H1 (cell line): Measurements from ENCODE around the gene SH2D5. TPM values are rescaled to one million over a fixed set of nuclear protein-coding genes. Genes with fewer than 3 reads are reported as not detected.

ENCODE experiments used
- CTCF ChIA-PET: fragments of 300-600 bp; sonication (Branson Sonifier 250); formaldehyde crosslinking; loops from one replicate; lab custom pipeline; 2021; ENCODE audit not compliant: partially characterized antibody; lab: Charles Lee
- POLR2A ChIA-PET: fragments of 300-600 bp; sonication (Branson Sonifier 250); formaldehyde crosslinking; loops from one replicate; lab custom pipeline; 2021; ENCODE audit warnings: inconsistent platforms; ENCODE audit not compliant: partially characterized antibody; lab: Charles Lee
- DNase-seq, 2 experiments: peaks; one replicate each; pipeline versions ENCODE4 v3.0.0 to v3.0.0-alpha.2; 2010 to 2022; ENCODE audit warnings: low spot score in 2 of 2, low read depth in 1 of 2, mixed read lengths in 1 of 2
- FAIRE-seq: peaks from 2 replicates; lab custom pipeline; 2011; peaks lifted over from hg19 to GRCh38; lab: Jason Lieb, UNC
- H2AFZ ChIP-seq: 2 replicates; pipeline ENCODE4 v1.8.1; 2012; ENCODE audit warnings: low read length, inconsistent platforms
- H2AK5ac ChIP-seq: 2 replicates; pipeline ENCODE4 v1.6.1; 2013; ENCODE audit warnings: low read depth, low read length
- H2BK120ac ChIP-seq: replicated peaks from 2 replicates; pipeline ENCODE3; 2013; ENCODE audit warnings: low read depth, low read length, inconsistent platforms
- H2BK12ac ChIP-seq: 2 replicates; pipeline ENCODE4 v1.6.1; 2013; ENCODE audit warnings: low read depth, low read length
- H2BK15ac ChIP-seq: 2 replicates; pipeline ENCODE4 v1.6.1; 2013; ENCODE audit warnings: low read length
- H2BK20ac ChIP-seq: 2 replicates; pipeline ENCODE4 v1.6.1; 2013; ENCODE audit warnings: low read length
- H2BK5ac ChIP-seq: 2 replicates; pipeline ENCODE4 v1.6.1; 2013; ENCODE audit warnings: low read depth, low read length
- H3K14ac ChIP-seq: 2 replicates; pipeline ENCODE4 v1.6.1; 2013; ENCODE audit warnings: inconsistent platforms; ENCODE audit not compliant: insufficient read length
- H3K18ac ChIP-seq: 2 replicates; pipeline ENCODE4 v1.6.1; 2013; ENCODE audit warnings: low read length; ENCODE audit errors: extremely low read depth
- H3K23ac ChIP-seq: 2 replicates; pipeline ENCODE4 v1.6.1; 2013; ENCODE audit warnings: inconsistent platforms; ENCODE audit not compliant: insufficient read length
- H3K23me2 ChIP-seq: 2 replicates; pipeline ENCODE4 v1.6.1; 2013; ENCODE audit warnings: low read depth, low read length
- H3K27ac ChIP-seq: 2 replicates; pipeline ENCODE4 v1.6.1; 2011; ENCODE audit warnings: low read depth, low read length, inconsistent platforms
- H3K27me3 ChIP-seq, 4 experiments: replicated peaks in 1 of 4; 1 replicate in 1 of 4; 2 replicates in 3 of 4; pipeline versions ENCODE4 v1.6.1 to v1.8.1; 2011 to 2013; ENCODE audit warnings: low read length in 3 of 4, mild to moderate bottlenecking in 3 of 4, inconsistent platforms in 2 of 4, mixed read lengths in 2 of 4, moderate library complexity in 1 of 4; ENCODE audit not compliant: control insufficient read depth in 3 of 4, insufficient read depth in 3 of 4; ENCODE audit errors: extremely low read depth in 1 of 4
- H3K36me3 ChIP-seq, 4 experiments: 2 replicates each; pipeline versions ENCODE4 v1.6.1 to v1.8.1; 2011 to 2013; ENCODE audit warnings: mild to moderate bottlenecking in 4 of 4, low read length in 3 of 4, moderate library complexity in 2 of 4, control low read depth in 1 of 4, inconsistent platforms in 1 of 4; ENCODE audit not compliant: insufficient read depth in 4 of 4, control insufficient read depth in 2 of 4
- H3K4ac ChIP-seq: replicated peaks from 2 replicates; pipeline ENCODE3; 2013; ENCODE audit warnings: low read length, low read depth, mixed read lengths, inconsistent platforms; ENCODE audit not compliant: insufficient read length
- H3K4me1 ChIP-seq, 4 experiments: replicated peaks in 1 of 4; 1 replicate in 1 of 4; 2 replicates in 3 of 4; pipeline versions ENCODE4 v1.6.1 to v1.8.1; 2011 to 2013; ENCODE audit warnings: low read length in 3 of 4, inconsistent platforms in 2 of 4, mixed read lengths in 1 of 4; ENCODE audit not compliant: insufficient read depth in 4 of 4, control insufficient read depth in 3 of 4
- H3K4me2 ChIP-seq, 2 experiments: 2 replicates each; pipeline versions ENCODE4 v1.6.1 to v1.8.1; 2011 to 2013; ENCODE audit warnings: low read depth in 2 of 2, low read length in 2 of 2, control low read depth in 1 of 2, inconsistent platforms in 1 of 2, mild to moderate bottlenecking in 1 of 2; ENCODE audit not compliant: insufficient read depth in 1 of 2
- H3K4me3 ChIP-seq, 4 experiments: fragments of 200-600, 300-600 bp in 1 of 4; sonication (generic), shearing (Covaris generic), sonication (Bioruptor Twin) in 1 of 4; 2 replicates each; pipeline versions ENCODE4 v1.5.1 to v1.8.1; 2011 to 2016; ENCODE audit warnings: low read length in 4 of 4, low read depth in 3 of 4, control low read depth in 2 of 4, inconsistent platforms in 2 of 4, mild to moderate bottlenecking in 2 of 4, mixed read lengths in 1 of 4, moderate library complexity in 1 of 4; ENCODE audit not compliant: insufficient read depth in 2 of 4; ENCODE audit errors: extremely low read depth in 1 of 4
- H3K56ac ChIP-seq: replicated peaks from 2 replicates; pipeline ENCODE3; 2013; ENCODE audit warnings: low read depth, mild to moderate bottlenecking, mixed read lengths, low read length, inconsistent platforms; ENCODE audit not compliant: insufficient read length
- H3K79me1 ChIP-seq: 2 replicates; pipeline ENCODE4 v1.6.1; 2013; ENCODE audit warnings: low read depth, low read length, control low read depth
- H3K79me2 ChIP-seq, 2 experiments: 2 replicates each; pipeline versions ENCODE4 v1.6.1 to v1.8.1; 2012 to 2013; ENCODE audit warnings: low read length in 2 of 2, mild to moderate bottlenecking in 2 of 2, inconsistent platforms in 1 of 2; ENCODE audit not compliant: insufficient read depth in 2 of 2, control insufficient read depth in 1 of 2
- H3K9ac ChIP-seq, 4 experiments: replicated peaks in 1 of 4; 1 replicate in 1 of 4; 2 replicates in 3 of 4; pipeline versions ENCODE4 v1.6.1 to v1.8.1; 2011 to 2013; ENCODE audit warnings: low read depth in 3 of 4, low read length in 3 of 4, control low read depth in 2 of 4, mild to moderate bottlenecking in 2 of 4, moderate library complexity in 2 of 4, inconsistent platforms in 1 of 4; ENCODE audit errors: extremely low read depth in 1 of 4
- H3K9me3 ChIP-seq, 2 experiments: 2 replicates each; pipeline versions ENCODE4 v1.6.1 to v1.8.1; 2012 to 2013; ENCODE audit warnings: mild to moderate bottlenecking in 2 of 2, moderate library complexity in 2 of 2, control low read depth in 1 of 2, inconsistent platforms in 1 of 2, low read depth in 1 of 2, low read length in 1 of 2, mixed read lengths in 1 of 2; ENCODE audit not compliant: insufficient read depth in 2 of 2
- H4K20me1 ChIP-seq, 2 experiments: replicated peaks in 1 of 2; 2 replicates each; pipeline versions ENCODE3 to v1.8.1; 2011 to 2013; ENCODE audit warnings: inconsistent platforms in 2 of 2, low read length in 2 of 2, mild to moderate bottlenecking in 1 of 2; ENCODE audit not compliant: insufficient read depth in 2 of 2, control insufficient read depth in 1 of 2
- H4K5ac ChIP-seq: 2 replicates; pipeline ENCODE4 v1.6.1; 2013; ENCODE audit warnings: low read length, low read depth, mixed read lengths, inconsistent platforms; ENCODE audit not compliant: insufficient read length
- H4K8ac ChIP-seq: 2 replicates; pipeline ENCODE4 v1.8.0; 2013; ENCODE audit warnings: mild to moderate bottlenecking, moderate library complexity, low read length, inconsistent platforms; ENCODE audit not compliant: insufficient read depth; ENCODE audit errors: extremely low read depth
- H4K91ac ChIP-seq: replicated peaks from 2 replicates; pipeline ENCODE3; 2013; ENCODE audit warnings: low read length, mixed read lengths, inconsistent platforms; ENCODE audit not compliant: insufficient read length
- ASH2L ChIP-seq: fragments of 200-600, 300-600 bp; sonication (generic); IDR thresholded peaks from one replicate; pipeline ENCODE4 v1.7.1; 2017; ENCODE audit warnings: low read length
- BACH1 ChIP-seq: IDR thresholded peaks from 2 replicates; pipeline ENCODE4 v1.6.1; 2012; ENCODE audit warnings: low read length, improper control_type of control experiment
- GABPA ChIP-seq: IDR thresholded peaks from 2 replicates; pipeline ENCODE4 v1.6.1; 2011; ENCODE audit warnings: mild to moderate bottlenecking, low read length, moderate library complexity, borderline replicate concordance; ENCODE audit not compliant: insufficient read depth
- NANOG ChIP-seq: IDR thresholded peaks from 2 replicates; pipeline ENCODE4 v1.6.1; 2011; ENCODE audit warnings: low read length, low read depth, mild to moderate bottlenecking, inconsistent platforms; ENCODE audit not compliant: insufficient read depth, poor library complexity, severe bottlenecking
- PHF8 ChIP-seq: fragments of 200-600 bp; sonication (generic); conservative IDR thresholded peaks from 2 replicates; pipeline ENCODE4 v1.7.1; 2012; ENCODE audit warnings: low read depth, mild to moderate bottlenecking, inconsistent platforms, low read length, moderate library complexity
- POU5F1 ChIP-seq: IDR thresholded peaks from 2 replicates; pipeline ENCODE4 v1.6.1; 2011; ENCODE audit warnings: low read depth, mild to moderate bottlenecking, low read length, moderate library complexity
- RFX5 ChIP-seq: IDR thresholded peaks from 2 replicates; pipeline ENCODE4 v1.6.1; 2011; ENCODE audit warnings: low read depth, low read length, improper control_type of control experiment, borderline replicate concordance
- SAP30 ChIP-seq: fragments of 300-600 bp; sonication (generic); IDR thresholded peaks from 2 replicates; pipeline ENCODE4 v1.7.1; 2012; ENCODE audit warnings: low read length, moderate library complexity, mild to moderate bottlenecking, inconsistent platforms; ENCODE audit not compliant: insufficient read depth, insufficient replicate concordance
- SIRT6 ChIP-seq: IDR thresholded peaks from one replicate; pipeline ENCODE4 v1.7.1; 2012; ENCODE audit warnings: low read length, inconsistent platforms
- SIX5 ChIP-seq: IDR thresholded peaks from 2 replicates; pipeline ENCODE4 v1.6.1; 2011; ENCODE audit warnings: mild to moderate bottlenecking, low read depth, low read length
- WGBS, 2 experiments: shearing (Covaris generic) in 1 of 2; methylation state at CpG; one replicate each; pipeline versions ENCODE4 v1.1.6 to v1.1.7; 2013 to 2015; ENCODE audit warnings: low lambda C conversion rate in 2 of 2, mixed read lengths in 2 of 2, inconsistent platforms in 1 of 2, low coverage in 1 of 2, missing lambda C conversion rate in 1 of 2; ENCODE audit not compliant: insufficient replicate concordance in 2 of 2, insufficient coverage in 1 of 2, insufficient read length in 1 of 2; ENCODE audit errors: extremely low coverage in 1 of 2, missing lambda C conversion rate in 1 of 2; 5-methylcytosine and 5-hydroxymethylcytosine counted together
- polyA plus RNA-seq, 7 experiments: library from polyadenylated mRNA; depleted of rRNA in 3 of 7; stranded (reverse) in 5 of 7; unstranded in 2 of 7; fragments of >200 nt in 5 of 7; fragments of 200-250 nt in 2 of 7; gene quantifications; 1 replicate in 5 of 7; 2 replicates in 1 of 7; 4 replicates in 1 of 7; pipeline versions ENCODE4 v1.2.1 to v1.2.3, GENCODE V29; 2011 to 2013; ENCODE audit warnings: missing spikeins in 2 of 7, mixed read lengths in 2 of 7
- total RNA-seq: library from RNA; stranded (reverse); fragmentation: NEBNext Ultra II Directional; extraction: Animal tissue kit (Norgen Biotek cat#: 25700); gene quantifications from 2 replicates; pipeline ENCODE4 v1.2.1, GENCODE V29; 2021
- TF ChIP-seq, protein P1 (sequence below): IDR thresholded peaks from 2 replicates; pipeline ENCODE4 v1.6.1; 2011; ENCODE audit warnings: low read length, improper control_type of control experiment

The SH2D5 gene
- total and polyA plus RNA-seq, 2 of the 8 experiments (the other 6 are each of a cell fraction or from before 2014, with no cell fraction given): 13.2 to 18.4 TPM

DNA sequence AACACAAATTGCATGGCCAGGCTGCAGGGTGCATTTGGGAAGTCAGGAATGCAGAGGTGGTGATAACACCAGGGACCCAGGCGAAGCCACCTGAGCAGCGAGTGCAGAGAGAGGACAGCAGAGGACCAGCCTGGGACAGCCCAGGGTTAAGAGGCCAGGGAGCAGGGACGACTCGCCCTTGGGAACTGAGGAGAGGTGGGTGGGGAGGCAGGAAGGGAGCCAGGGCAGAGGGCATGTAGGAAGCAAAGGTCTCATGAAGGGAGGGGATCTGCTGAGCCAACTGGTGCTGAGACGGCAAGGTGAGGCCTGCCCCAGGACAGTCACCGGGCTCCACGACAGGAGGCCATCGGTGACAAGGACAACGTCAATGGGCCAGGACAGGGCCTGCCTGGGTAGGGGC lies 31.1 kb downstream of the SH2D5 start:
- POLR2A ChIA-PET: interaction anchor here (0.9 kb wide), 1 partner anchor 482 kb away, joined by 3 read pairs; no protein-coding TSS in a partner anchor
- TF ChIP-seq NANOG (no peak), POU5F1 (no peak), SIRT6 (no peak), SAP30 (no peak), PHF8 (no peak), RFX5 (no peak), BACH1 (no peak), SIX5 (no peak), ASH2L (no peak), GABPA (no peak)
- TF ChIP-seq, protein P1, sequence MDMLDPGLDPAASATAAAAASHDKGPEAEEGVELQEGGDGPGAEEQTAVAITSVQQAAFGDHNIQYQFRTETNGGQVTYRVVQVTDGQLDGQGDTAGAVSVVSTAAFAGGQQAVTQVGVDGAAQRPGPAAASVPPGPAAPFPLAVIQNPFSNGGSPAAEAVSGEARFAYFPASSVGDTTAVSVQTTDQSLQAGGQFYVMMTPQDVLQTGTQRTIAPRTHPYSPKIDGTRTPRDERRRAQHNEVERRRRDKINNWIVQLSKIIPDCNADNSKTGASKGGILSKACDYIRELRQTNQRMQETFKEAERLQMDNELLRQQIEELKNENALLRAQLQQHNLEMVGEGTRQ: no peak

More for the DNA sequence above, 31.1 kb downstream of the SH2D5 start:
- Histone ChIP-seq H4K5ac (no peak overlapping the region), H3K27ac (no peak overlapping the region), H4K8ac (no peak overlapping the region), H2BK15ac (no peak overlapping the region), H2AFZ (no peak overlapping the region), H3K9me3 (no peaks in the 10 kb centered on the region), H3K4me1 (peaks cover 0 to 6% (median 2%) of the 10 kb centered on the region in 4 experiments; a peak in 3 of 7 replicates), H3K4ac (no peak overlapping the region), H2AK5ac (no peak overlapping the region), H2BK120ac (no peak overlapping the region), H4K20me1 (peaks cover 0 to 14% of the 10 kb centered on the region in 2 experiments), H2BK20ac (no peak overlapping the region), H3K56ac (no peak overlapping the region), H3K79me1 (no peaks in the 10 kb centered on the region), H3K79me2 (no peaks in the 10 kb centered on the region), H3K27me3 (no peaks in the 10 kb centered on the region), H3K23me2 (peaks cover 12% of the 10 kb centered on the region; the same call in 1 of the 2 replicates), H3K4me3 (no peak overlapping the region), H3K4me2 (no peak overlapping the region), H3K9ac (no peak overlapping the region), H3K36me3 (no peaks in the 10 kb centered on the region; a peak in 2 of 8 replicates), H3K23ac (no peak overlapping the region), H3K18ac (no peak overlapping the region), H2BK5ac (no peak overlapping the region), H4K91ac (no peak overlapping the region), H2BK12ac (no peak overlapping the region), H3K14ac (no peak overlapping the region)
- no peak for DNase-seq
- no peak for FAIRE-seq
- WGBS, 2 experiments: 92% methylated on average over 9 of the region's 9 CpGs; no CpG with 5 or more reads in 1 of the 2 experiments
- CTCF ChIA-PET: interaction anchor here (0.7 to 1.7 kb wide), 4 partner anchors 11 to 32 kb away, joined by 3 to 6 read pairs (median 4); no protein-coding TSS in a partner anchor
